GM12873 (cell line): ENCODE results near the gene SLC24A5.

Experiments
- TF ChIP-seq, protein P1 (sequence below): IDR thresholded peaks from 2 replicates; pipeline ENCODE4 v1.5.1; 2012; ENCODE audit warnings: low read depth, mild to moderate bottlenecking, moderate library complexity, low read length, control low read depth; ENCODE audit not compliant: insufficient read depth; ENCODE audit errors: missing control alignments

Gene SLC24A5

GRCh38 chr15:48120745-48121144 lies at the start of gene SLC24A5:
Gene SLC24A5 (plus strand): TSS chr15:48120990. CDS start chr15:48121045, 55 bp downstream.
- TF ChIP-seq, protein P1, sequence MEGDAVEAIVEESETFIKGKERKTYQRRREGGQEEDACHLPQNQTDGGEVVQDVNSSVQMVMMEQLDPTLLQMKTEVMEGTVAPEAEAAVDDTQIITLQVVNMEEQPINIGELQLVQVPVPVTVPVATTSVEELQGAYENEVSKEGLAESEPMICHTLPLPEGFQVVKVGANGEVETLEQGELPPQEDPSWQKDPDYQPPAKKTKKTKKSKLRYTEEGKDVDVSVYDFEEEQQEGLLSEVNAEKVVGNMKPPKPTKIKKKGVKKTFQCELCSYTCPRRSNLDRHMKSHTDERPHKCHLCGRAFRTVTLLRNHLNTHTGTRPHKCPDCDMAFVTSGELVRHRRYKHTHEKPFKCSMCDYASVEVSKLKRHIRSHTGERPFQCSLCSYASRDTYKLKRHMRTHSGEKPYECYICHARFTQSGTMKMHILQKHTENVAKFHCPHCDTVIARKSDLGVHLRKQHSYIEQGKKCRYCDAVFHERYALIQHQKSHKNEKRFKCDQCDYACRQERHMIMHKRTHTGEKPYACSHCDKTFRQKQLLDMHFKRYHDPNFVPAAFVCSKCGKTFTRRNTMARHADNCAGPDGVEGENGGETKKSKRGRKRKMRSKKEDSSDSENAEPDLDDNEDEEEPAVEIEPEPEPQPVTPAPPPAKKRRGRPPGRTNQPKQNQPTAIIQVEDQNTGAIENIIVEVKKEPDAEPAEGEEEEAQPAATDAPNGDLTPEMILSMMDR, result no peak

DNA sequence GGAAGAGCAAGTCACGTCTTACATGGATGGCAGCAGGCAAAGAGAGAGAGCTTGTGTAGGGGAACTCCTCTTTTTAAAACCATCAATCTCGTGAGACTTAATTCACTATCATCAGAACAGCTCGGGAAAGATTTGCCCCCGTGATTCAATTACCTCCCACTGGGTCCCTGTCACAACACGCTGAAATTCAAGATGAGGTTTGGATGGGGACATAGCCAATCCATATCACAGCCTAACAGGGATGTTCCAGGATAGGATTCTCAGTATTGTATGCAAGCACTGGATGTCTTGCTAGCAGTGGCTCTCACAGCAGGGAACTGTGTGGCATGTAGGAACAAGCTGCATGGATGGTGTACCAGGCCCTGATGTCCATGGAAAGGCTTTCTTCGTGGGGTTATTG lies 47.8 kb upstream of the SLC24A5 start:
- TF ChIP-seq, protein P1, result no peak

GRCh38 chr15:48073881-48074280 lies 46.9 kb upstream of the SLC24A5 start:
- TF ChIP-seq, protein P1, result no peak

DNA sequence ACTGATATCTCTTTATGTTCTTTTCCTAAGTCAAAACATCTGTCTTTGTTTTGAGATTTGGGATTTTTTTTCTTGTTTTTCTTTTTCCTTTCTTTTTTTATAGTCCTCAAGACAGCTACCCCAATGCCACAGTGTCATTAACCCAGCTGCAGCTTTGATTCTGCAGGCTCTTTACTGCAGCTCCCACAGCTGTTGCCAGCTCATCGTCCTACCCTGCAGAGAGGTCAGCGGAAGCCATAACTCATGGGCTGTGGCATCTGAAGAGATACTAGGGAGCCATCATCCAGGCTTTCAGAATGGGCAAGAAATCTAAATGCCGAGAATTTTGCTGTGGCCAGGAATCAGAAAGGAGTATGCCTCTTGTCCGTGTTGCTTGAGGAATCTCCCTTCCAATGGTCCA lies 44.3 kb upstream of the SLC24A5 start:
- TF ChIP-seq, protein P1, result no peak

DNA sequence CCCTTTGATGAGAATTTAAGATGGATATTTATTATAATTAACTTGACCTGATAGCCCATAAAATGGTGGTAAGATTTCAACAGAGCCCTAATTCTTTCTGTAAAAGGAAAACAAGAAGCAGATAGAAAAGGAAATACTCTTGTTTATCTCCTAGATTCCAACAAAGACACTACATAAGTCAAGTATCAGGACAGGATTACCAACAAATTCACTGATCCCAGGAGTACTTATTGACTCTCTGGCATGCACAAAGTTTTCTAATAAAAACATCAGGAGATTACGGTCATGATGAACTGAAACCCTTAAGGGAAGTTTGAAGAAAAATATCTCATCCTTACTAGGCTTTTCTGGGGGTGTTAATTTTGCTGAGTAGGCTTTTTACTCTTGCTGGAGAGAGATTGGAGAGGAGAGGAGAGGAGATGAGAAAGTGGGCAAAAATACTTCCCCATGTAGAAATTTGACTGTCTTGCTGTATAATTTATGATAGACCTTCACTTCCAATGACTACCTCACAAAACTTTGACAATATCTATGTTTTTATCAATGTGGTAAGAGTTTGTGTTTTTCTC lies 43.1 kb upstream of the SLC24A5 start:
- TF ChIP-seq, protein P1, result no peak

DNA sequence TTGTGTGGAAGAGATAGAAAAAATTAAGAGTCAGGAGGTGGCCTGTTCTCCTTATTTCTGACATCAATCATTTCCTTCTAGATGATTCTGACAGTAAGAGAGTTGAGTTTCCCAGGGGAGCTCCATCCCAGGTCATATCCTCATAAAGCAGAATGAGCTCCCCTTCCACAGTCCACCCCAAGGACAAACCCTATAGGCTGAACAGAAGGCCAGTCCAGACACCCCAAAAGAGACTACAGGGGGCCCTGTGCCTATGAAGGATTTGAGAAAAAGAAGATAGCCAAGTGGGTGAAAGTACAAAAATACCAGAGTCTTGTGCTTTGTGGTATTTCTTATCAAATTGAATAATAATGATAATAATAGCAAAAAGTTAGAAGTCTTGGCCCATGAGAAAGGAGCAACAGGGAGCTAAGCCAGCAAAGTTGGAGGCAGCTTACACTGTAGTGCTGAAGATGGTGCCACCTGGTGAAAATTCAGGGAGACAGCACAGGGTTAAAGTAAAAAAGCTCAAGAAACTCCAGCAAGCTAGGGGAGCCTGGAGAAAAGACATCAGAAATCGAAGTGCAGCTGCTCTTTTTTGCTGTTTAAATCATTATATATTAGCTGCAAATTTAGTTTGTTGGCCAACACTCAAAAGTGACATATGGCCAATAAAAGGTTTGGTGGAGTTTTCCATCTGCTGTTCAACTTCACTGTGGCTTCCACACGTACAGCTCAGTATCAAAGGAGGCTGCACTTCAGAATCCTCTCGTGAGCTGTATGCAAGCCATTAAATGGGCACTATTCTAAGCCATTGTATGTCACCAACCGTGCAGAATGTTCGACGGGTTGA lies 35.8 kb upstream of the SLC24A5 start:
- TF ChIP-seq, protein P1, result peak; percentile 49

DNA sequence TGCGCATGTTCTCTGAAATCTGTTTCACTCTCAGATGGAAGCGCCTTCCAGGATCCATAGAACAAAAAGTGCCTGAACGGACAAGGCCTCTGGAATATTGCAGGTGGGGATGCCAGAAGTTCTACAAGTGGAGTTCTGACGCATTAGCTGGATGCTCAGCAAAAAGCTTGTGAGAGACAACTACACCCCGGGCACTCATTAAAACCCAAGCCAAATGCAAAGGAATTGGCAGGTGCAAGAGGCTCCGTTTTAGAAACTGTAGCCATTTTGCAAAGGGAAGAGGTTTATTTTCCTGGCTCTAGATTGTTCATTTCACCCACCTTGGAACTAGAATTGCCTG lies 35.2 kb upstream of the SLC24A5 start:
- TF ChIP-seq, protein P1, result no peak
